ENCODE data around the gene CACNB3.

DNA sequence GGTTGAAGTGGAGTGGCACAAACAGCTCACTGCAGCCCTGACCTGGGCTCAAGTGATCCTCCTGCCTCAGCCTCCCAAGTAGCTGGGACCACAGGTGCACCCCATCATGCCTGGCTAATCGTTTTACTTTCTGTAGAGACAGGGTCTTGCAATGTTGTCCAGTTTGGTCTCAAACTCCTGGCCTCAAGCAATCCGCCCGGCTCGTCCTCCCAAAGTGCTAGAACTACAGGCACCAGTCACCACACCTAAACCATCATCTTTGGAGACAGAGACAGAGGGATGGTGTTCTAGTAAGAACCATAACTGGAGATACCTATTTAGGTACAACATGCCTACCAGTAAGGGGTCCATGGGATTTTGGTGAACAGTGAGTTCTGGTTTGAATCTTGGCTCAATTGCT is 36.2 kb downstream of the CACNB3 start:
- TF ChIP-seq POLR2A (IDR thresholded peaks at IDR 0.05) = no peak
- TF ChIP-seq, protein P1, sequence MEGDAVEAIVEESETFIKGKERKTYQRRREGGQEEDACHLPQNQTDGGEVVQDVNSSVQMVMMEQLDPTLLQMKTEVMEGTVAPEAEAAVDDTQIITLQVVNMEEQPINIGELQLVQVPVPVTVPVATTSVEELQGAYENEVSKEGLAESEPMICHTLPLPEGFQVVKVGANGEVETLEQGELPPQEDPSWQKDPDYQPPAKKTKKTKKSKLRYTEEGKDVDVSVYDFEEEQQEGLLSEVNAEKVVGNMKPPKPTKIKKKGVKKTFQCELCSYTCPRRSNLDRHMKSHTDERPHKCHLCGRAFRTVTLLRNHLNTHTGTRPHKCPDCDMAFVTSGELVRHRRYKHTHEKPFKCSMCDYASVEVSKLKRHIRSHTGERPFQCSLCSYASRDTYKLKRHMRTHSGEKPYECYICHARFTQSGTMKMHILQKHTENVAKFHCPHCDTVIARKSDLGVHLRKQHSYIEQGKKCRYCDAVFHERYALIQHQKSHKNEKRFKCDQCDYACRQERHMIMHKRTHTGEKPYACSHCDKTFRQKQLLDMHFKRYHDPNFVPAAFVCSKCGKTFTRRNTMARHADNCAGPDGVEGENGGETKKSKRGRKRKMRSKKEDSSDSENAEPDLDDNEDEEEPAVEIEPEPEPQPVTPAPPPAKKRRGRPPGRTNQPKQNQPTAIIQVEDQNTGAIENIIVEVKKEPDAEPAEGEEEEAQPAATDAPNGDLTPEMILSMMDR (IDR thresholded peaks at IDR 0.05 in 4 of 5, conservative IDR thresholded peaks at IDR 0.05 in 1 of 5) = no peak
